GM21723 (cell line): ENCODE results near the gene NR0B2.
"Not testable (repeated sequence)": the region's sequence is repeated elsewhere in the genome, so short reads cannot be mapped to it uniquely, and the experiment has no call there.

Experiments used
- ATAC-seq: cut with Tn5 transposase; IDR thresholded peaks from one replicate; pipeline ENCODE4 v1.9.1; 2021; ENCODE audit warnings: mild to moderate bottlenecking, moderate library complexity; ENCODE audit not compliant: unreplicated experiment

The NR0B2 gene

DNA sequence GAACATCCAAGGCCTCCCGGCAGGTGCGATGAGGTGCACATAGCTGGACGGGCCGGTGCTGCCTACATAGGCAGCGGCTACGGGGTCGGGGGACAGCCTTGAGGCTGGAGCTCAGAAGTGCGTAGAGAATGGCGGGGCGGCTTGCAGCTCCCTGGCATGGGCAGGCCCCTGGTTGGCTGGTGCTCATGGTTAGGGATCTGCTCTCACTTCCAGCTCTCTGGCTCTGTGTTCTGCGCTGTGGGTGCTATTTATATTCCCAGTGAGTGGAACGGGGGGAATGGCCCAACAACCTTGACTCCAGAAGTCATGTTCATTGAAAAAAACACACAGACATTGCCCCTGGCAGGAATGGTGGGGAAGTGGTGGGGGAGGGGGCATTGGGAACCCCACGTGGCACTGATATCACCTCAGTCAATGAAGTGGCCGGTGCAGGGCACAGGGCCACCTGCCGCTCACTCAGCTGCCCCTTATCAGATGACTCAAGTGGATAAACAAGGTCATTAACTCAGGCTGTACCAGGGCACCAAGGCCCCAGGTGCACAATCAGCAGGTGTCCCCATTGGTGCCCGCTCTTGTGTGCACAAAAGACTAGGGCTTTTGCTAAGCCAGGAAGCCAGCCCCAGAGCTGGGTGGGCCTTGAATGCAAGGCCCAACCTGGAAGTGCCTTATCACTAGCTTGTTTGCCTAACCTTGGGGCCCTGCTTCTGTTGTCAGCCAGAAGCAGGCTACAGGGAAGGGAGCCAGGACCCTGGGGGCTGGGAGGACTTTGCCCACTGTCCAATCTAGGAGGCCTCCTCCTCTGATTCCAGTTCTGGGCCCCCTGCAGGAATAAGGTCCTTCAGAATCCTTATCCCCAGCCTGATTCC lies at the start of gene NR0B2:
Gene NR0B2 (minus strand): TSS at position 222 of the 866 bp plus-strand sequence. CDS start 35 bp downstream, at position 187.
- ATAC-seq: no peak

GRCh38 chr1:26961826-26962225 lies 48.1 kb upstream of the NR0B2 start:
- no peak for ATAC-seq

DNA sequence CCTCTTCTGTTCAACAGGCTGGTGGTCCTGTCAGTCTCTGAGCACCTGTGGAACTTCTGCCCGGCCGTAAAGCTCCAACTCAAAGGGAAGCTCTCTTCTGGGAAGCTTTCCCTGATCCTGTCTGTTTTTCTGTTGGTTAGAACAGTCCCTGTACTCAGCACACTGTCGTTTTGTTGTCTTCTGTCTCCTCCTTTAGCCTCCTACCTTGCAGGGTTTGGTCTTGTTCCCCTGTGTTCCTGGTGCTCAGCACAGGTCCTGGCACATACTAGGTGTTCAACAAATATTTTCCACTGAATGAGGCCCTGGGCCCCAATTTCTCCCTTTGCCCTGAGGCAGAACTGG lies 46.8 kb upstream of the NR0B2 start:
- no peak for ATAC-seq

DNA sequence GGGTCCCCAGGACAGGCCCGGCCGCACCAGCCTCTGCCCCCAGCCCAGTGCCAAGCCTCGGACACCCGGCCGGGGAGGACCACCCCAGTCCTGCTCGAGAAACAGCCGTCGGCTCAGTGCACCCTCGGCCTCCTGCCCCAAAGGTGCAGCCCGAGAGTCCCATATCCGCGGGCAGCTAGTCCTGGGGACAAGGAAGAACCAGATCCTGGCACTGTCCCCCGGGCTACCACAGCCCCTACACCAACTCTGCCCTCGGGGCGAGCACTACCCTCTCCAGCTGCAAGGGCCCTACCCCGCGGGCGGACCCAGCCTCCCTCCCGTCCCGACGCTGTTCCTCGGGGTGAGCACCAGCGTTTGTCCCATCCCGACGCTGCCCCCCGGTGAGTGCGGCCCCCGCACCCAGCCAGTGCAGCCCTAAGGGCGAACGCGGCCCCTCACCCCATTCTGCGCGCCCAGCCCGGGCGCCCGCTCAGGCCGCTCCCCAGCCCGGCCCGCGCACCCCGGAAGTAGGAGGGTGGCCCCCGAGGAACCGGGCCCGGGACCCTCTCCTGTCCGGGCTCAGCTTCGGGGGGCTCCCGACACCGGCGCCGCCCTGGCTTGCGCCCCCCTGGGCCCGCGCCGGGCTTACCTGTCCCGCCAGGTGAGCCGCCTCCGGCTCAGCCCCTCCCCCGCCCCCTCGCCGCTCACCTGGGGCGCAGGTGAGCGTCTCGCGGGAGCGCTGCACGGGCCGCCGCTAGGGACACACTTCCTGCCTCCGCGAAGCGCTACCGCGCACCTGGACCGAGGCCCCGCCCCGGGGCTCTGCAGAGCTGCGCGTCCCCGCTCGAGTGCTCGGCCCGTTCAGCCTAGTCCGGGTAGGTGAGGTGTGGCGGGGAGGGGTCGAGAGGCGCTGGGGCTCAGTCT lies 46.2 kb upstream of the NR0B2 start, which contains the start of gene KDF1:
Gene KDF1 (minus strand): TSS at position 747 of the 903 bp plus-strand sequence. CDS start 8,088 bp downstream, outside the sequence.
- ATAC-seq: no peak

GRCh38 chr1:26959270-26959669 lies 45.5 kb upstream of the NR0B2 start:
- ATAC-seq: no peak

DNA sequence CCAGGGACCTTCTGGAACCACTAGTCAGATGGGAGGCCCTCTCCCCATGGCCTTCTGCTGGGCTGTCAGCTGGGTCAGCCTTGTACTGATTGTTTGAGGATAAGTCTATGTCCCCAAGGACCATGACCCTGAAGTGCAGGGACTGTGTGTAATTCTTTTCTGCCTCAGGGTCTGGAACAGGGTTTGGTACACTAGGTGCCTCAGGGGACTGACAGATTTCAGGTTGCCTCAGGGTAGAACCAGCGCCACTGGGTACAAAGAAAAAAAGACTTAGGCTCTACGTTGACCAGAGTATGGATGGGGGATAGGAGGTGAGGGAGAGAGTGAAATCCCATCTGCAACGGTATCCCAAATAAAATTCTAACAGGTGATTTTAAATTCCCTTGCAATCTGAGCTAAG lies 43.5 kb upstream of the NR0B2 start:
- ATAC-seq: no peak

- ATAC-seq: no peak
These were observed 42.5 kb upstream of the NR0B2 start for GRCh38 chr1:26956321-26956720.

GRCh38 chr1:26953374-26953773 lies 39.6 kb upstream of the NR0B2 start:
- no peak for ATAC-seq

DNA sequence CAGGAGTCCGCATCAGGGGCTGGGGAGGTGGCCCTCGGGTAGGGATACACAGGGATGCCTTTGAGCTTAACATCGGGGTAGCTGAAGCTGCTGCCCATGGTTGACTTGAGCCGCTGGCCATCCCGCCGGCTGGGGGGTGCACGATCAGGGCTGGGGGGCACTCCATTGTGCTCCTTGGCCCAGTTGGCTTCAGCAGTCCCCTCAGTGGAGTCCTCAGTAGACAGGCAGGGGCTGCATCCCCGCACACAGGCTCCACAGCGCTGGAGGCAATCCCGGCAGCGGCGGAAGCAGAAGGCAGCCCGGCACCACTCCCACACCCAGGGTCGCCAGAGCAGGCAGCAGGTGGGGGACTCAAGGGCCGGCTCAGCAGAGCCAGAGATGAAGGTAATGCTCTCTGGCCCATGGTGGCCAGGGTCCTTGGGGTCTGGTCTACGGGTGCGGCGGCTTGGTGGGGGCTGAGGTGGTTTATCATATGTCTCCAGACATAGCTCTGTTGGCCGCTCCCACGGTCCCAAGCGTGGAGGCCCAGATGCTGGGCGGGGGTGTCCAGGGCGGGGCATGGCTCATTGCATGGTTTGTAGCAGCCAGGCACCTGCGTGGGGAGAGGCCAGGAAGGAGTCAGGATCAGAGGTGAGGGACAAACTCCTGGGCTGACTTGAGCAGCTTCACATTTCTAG lies 38.2 kb upstream of the NR0B2 start:
- no peak for ATAC-seq

- no peak for ATAC-seq
These were observed 37.4 kb upstream of the NR0B2 start for GRCh38 chr1:26951216-26951615.

DNA sequence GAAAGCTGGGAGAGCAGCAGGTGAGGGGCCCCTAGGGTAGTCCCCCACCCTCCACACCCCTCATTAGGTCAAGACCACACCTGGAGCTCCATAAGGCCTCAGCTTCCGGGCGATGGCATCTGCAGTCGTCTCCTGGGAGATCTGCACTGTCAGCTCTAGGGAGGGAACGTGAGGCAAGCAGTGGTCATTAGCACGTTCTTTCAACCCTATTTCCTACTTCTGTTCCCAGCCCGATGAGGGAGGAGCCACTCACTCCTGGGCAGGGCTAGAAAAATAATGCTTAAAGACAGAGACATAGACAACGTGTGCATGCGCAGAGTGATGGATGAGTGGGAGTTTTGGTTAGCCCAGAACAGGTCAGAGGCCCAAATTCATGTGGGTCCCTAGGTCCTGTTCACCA lies 36.8 kb upstream of the NR0B2 start:
- ATAC-seq: no peak

- ATAC-seq: no peak
These were observed 36.1 kb upstream of the NR0B2 start for GRCh38 chr1:26949926-26950319.

DNA sequence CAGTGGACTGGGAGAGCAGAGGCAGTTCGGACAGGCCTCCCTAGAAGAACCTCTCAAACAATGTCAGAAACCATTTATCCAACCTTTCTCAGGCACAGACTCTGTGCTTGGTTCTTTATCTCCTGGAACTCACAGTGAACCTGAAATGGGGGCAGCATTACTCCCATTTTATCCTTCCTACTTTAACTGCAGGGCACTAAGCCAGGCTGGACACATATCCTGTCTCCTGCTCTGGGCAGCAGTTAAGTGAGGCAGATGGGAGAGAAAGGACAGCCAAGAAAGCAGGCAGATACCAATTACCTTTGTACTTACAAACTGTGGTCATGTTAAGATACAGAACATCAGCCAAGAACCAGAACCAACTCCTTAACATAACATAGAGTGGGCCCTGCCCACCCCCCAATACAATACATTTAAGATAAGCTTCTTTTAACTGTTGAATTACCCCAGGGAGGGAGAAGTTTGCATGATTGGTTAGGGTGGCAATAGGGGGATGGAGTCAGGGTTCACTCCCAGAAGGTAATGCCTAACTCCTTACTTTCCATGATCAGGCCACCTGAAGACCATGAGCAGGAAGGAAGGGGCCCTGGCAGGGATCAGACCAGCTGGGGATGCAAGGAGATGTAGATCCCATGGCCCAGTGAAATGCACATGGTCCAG lies 35.6 kb upstream of the NR0B2 start:
- ATAC-seq: no peak

- not testable (repeated sequence) for ATAC-seq
These were observed 34.9 kb upstream of the NR0B2 start for GRCh38 chr1:26948725-26949057.

- ATAC-seq: no peak
These were observed 32.5 kb upstream of the NR0B2 start for GRCh38 chr1:26946270-26946669.

DNA sequence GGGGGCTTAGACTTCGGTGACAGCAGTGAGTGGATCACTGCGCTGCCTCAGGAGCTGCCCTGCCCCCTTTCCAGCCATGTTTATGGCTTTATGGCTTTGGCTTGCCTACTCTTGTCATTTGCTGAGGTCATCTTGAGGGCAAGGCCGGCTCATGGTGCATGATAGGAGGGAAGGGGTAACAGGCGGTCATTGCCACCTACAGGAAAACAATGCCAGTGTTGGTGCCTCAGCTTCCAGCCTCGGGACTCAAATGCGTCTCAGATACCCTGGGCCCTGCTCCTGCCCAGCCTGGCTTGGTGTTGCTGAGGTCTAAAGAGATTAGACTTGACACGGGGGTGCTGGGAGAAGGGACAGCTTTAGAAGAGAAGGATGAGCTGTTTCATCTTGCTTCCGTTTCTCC lies 32.0 kb upstream of the NR0B2 start:
- ATAC-seq: no peak

- ATAC-seq: no peak
These were observed 31.4 kb upstream of the NR0B2 start for GRCh38 chr1:26945138-26945537.

- no peak for ATAC-seq
These were observed 28.9 kb upstream of the NR0B2 start for GRCh38 chr1:26942656-26943055.

DNA sequence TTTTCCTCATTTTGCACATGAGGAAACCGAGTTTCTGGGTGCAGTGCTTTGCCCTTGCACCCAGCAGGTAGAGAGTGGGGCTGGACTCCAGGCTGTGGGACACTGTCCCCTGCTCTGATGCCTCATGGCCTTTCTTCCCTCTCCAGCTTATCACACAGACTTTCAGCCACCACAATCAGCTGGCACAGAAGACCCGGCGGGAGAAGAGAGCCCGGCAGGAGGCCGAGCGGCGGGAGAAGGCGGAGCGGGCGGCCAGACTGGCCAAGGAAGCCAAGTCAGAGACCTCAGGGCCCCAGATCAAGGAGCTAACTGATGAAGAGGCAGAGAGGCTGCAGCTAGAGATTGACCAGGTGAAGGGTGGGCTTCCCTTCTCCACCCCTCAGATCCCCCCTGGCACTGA lies 27.5 kb upstream of the NR0B2 start:
- ATAC-seq: no peak

DNA sequence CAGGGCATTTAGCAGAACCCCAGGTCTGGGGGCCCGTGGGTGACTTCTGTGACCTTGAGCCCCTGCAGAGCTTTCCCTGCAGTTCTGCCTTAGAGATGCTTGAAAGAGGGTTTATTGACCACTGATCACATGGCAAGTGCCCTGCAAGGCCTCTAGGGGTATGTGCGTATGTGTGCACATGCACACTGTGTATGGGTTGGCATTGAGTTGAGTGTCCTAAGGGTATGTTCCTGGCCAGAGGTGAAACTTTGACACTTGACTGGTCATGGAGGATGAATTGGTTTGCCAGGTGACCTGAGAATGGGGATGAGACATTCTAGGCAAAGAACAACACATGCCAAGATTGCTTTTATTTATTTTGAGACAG lies 24.9 kb upstream of the NR0B2 start:
- ATAC-seq: no peak
